Uterus (tissue), 2 donors: ENCODE results near the gene ANKRD11.

Experiments
- POLR2A ChIP-seq, 2 donors: fragments of 450-650 bp; IDR thresholded peaks; one replicate each; pipeline ENCODE4 v1.6.1; 2016; ENCODE audit warnings: antibody characterized with exemption in 2 of 2, mild to moderate bottlenecking in 1 of 2, moderate library complexity in 1 of 2
- TF ChIP-seq, protein P1 (sequence below), 4 experiments: fragments of 200-600 bp in 2 of 4; fragments of 450-650 bp in 2 of 4; sonication (generic) in 2 of 4; IDR thresholded peaks; one replicate each; pipeline ENCODE4 v1.5.1; 2016 to 2019; ENCODE audit warnings: antibody characterized with exemption in 4 of 4, mild to moderate bottlenecking in 2 of 4, moderate library complexity in 1 of 4

DNA sequence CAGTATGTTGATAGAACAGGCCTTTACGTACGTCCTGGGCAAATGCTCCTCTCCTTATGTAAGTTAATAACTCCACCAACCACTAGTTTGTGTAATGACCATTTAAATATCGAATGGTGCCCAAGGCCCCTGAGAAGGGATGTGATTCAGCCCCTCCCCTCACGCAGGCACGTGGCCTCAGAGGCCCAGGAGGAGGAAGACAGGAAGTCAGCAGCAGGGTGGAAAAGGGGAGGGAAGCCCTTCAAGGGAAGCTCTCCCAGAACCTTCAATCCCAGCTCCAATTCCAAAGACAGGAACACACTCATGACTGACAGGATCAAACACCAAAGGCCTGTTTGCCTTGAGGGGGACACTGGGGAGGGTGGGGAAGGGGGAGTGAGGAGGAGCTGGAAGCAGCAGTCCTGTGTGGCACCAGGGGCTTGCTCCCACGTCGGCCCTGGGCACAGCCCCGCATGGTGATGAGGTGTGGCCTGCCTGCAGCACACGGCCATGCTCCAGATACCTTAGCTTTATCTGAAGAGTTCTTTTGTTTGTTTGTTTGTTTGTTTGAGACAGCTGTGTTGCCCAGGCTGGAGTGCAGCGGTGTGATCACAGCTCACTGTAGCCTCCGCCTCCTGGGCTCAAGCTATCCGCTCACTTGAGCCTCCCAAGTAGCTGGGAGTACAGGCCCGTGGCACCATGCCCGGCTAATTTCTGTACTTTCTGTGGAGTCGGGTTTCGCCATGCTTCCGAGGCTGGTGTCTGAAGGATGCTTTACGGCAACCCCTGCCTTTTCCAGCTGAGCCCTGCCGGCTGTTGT is 167.8 kb downstream of the ANKRD11 start:
- TF ChIP-seq POLR2A (IDR thresholded peaks at IDR 0.05): no peak
- TF ChIP-seq, protein P1, sequence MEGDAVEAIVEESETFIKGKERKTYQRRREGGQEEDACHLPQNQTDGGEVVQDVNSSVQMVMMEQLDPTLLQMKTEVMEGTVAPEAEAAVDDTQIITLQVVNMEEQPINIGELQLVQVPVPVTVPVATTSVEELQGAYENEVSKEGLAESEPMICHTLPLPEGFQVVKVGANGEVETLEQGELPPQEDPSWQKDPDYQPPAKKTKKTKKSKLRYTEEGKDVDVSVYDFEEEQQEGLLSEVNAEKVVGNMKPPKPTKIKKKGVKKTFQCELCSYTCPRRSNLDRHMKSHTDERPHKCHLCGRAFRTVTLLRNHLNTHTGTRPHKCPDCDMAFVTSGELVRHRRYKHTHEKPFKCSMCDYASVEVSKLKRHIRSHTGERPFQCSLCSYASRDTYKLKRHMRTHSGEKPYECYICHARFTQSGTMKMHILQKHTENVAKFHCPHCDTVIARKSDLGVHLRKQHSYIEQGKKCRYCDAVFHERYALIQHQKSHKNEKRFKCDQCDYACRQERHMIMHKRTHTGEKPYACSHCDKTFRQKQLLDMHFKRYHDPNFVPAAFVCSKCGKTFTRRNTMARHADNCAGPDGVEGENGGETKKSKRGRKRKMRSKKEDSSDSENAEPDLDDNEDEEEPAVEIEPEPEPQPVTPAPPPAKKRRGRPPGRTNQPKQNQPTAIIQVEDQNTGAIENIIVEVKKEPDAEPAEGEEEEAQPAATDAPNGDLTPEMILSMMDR (IDR thresholded peaks at IDR 0.05): no peak
